ENCODE data around the gene POLR1H.

POLR1H gene

DNA sequence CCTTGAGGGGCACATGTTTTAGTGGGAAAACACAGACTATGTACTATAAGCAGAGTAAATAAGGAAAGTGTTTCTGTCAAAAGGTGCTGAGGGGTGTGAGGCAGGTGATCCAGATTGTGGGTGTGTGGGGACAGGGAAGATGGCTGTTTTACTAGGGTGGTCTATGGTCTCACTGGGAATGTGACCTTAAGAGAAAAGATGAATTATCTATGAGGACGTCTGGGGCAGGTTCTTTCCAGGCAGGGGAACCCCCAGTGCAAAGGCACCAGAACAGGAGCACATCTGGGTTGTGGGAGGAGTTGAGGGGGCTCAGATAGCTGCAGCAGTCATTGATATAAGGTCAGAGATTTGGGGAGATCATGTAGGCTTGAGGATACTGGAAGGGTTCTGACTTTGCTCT, 18.2 kb upstream of the POLR1H start:
- H3K27me3 Mint-ChIP-seq (ENCODE audit: low read depth): no peaks in the 10 kb centered on the region
- H3K36me3 Mint-ChIP-seq (ENCODE audit: low read depth): no peaks in the 10 kb centered on the region
- no peak overlapping the region for H3K4me3 Mint-ChIP-seq
- no peak overlapping the region for H3K27ac Mint-ChIP-seq
- peaks cover 17% of the 10 kb centered on the region for H3K4me1 Mint-ChIP-seq (ENCODE audit: low read depth)
- H3K9me3 Mint-ChIP-seq: no peaks in the 10 kb centered on the region

DNA sequence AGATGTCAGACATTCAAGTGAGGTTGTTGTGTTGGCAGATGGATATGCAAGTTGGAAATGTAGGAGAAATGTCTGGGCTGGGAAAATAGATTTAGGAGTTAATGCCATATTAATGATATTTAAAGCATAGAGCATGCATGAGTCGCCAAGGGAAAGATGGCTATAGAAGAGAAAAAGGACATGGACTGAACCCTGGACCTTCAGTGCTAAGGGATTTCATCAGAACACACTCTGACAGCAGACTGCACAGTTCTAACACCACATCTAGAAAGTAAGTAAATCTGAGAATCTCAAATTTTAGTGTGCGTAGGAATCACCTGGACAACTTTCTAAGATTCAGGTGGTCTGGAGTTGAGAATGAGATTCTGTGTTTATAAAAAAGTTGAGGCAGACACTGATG, 17.3 kb upstream of the POLR1H start:
- H3K4me3 Mint-ChIP-seq: no peak overlapping the region
- no peak overlapping the region for H3K27ac Mint-ChIP-seq
- H3K4me1 Mint-ChIP-seq (ENCODE audit: low read depth): peaks cover 17% of the 10 kb centered on the region

DNA sequence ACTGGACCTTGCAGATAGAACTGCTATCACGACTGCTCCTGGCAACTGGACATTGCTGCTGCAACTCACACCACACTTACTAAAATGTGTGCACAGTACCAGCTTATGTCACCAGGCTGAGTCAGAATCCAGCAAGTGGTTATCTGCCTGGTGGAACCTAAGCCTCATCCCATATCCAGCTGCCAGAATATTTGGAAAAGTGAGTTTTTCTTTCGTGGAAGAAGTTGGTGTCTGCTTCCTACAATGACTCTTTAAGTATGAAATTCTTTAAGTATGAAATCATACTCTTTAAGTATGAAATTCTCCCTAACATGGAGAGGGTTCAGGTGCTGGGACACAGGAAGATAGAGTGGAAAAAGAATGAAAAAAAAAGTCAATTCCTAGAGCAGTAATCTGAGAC, 16.4 kb upstream of the POLR1H start:
- H3K27ac Mint-ChIP-seq: no peak overlapping the region
- no peaks in the 10 kb centered on the region for H3K9me3 Mint-ChIP-seq
- peaks cover 17% of the 10 kb centered on the region for H3K4me1 Mint-ChIP-seq (ENCODE audit: low read depth)
- H3K4me3 Mint-ChIP-seq: no peak overlapping the region
- H3K36me3 Mint-ChIP-seq (ENCODE audit: low read depth): no peaks in the 10 kb centered on the region
- H3K27me3 Mint-ChIP-seq (ENCODE audit: low read depth): no peaks in the 10 kb centered on the region

More for the DNA sequence above, 17.3 kb upstream of the POLR1H start:
- Mint-ChIP-seq H3K9me3 (no peaks in the 10 kb centered on the region), H3K36me3 (ENCODE audit: low read depth) (no peaks in the 10 kb centered on the region), H3K27me3 (ENCODE audit: low read depth) (no peaks in the 10 kb centered on the region)

DNA sequence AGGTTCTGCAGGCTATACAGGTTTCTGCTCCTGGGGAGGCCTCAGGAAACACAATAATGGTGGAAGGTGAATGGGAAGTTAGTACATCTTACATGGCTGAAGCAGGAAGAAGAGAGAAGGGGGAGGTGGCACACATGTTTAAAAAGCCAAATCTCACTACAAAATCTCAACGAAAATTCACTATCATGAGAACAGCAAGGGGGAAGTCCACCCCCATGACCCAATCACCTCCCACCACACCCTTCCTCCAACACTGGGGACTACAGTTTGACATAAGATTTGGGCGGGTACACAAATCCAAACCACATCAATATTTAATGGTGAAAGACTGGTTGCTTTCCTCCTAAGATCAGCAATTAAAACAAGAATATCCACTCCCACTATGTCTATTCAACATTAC, 13.8 kb upstream of the POLR1H start:
- Mint-ChIP-seq H3K27ac (no peak overlapping the region), H3K9me3 (no peaks in the 10 kb centered on the region), H3K4me1 (ENCODE audit: low read depth) (peaks cover 16% of the 10 kb centered on the region), H3K4me3 (no peak overlapping the region), H3K27me3 (ENCODE audit: low read depth) (no peaks in the 10 kb centered on the region), H3K36me3 (ENCODE audit: low read depth) (no peaks in the 10 kb centered on the region)

DNA sequence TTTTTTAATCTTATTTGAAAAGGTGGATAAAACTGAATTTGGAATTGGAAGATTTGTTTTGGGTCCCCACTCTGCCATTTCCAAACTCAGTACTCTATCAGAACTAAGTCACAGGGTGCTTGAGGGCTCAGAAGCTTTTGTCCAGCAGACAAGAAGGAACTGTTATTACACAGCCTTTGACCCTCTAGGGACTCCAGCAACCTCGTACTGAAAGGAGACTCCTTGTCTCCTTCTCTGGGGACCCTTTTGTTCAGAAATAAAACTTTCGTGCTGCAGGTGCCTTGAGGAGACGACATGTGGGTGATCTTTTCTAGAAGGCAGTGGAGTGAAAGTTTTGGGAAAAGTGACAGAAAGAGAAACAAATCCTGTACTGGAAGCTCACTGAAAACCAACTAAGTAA, 7.4 kb upstream of the POLR1H start:
- no peaks in the 10 kb centered on the region for H3K27me3 Mint-ChIP-seq (ENCODE audit: low read depth)
- no peaks in the 10 kb centered on the region for H3K9me3 Mint-ChIP-seq
- no peak overlapping the region for H3K4me3 Mint-ChIP-seq
- no peaks in the 10 kb centered on the region for H3K4me1 Mint-ChIP-seq (ENCODE audit: low read depth)
- peaks cover 6% of the 10 kb centered on the region for H3K36me3 Mint-ChIP-seq (ENCODE audit: low read depth)
- no peak overlapping the region for H3K27ac Mint-ChIP-seq

DNA sequence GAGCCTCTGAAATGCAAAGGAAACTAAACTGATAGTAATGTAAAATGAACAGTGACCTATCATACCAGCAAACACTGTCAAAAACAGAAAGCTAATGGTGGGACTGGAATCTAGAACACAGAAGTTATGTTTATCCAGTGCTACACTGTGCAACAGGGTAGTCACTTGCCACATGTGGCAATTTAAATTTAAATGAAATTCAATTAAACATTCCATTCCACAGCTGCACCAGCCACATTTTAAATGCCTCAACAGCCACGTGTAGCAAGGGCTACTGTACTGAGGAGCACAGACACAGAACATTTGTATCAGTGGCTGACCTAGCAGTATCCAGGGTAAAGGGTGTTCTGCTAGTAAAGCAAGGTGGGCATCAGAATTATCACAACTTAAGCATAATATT, 5.6 kb upstream of the POLR1H start:
- peaks cover 3% of the 10 kb centered on the region for H3K4me1 Mint-ChIP-seq (ENCODE audit: low read depth)
- peaks cover 6% of the 10 kb centered on the region for H3K36me3 Mint-ChIP-seq (ENCODE audit: low read depth)
- H3K4me3 Mint-ChIP-seq: no peak overlapping the region
- H3K27ac Mint-ChIP-seq: no peak overlapping the region
- no peaks in the 10 kb centered on the region for H3K27me3 Mint-ChIP-seq (ENCODE audit: low read depth)
- H3K9me3 Mint-ChIP-seq: no peaks in the 10 kb centered on the region

DNA sequence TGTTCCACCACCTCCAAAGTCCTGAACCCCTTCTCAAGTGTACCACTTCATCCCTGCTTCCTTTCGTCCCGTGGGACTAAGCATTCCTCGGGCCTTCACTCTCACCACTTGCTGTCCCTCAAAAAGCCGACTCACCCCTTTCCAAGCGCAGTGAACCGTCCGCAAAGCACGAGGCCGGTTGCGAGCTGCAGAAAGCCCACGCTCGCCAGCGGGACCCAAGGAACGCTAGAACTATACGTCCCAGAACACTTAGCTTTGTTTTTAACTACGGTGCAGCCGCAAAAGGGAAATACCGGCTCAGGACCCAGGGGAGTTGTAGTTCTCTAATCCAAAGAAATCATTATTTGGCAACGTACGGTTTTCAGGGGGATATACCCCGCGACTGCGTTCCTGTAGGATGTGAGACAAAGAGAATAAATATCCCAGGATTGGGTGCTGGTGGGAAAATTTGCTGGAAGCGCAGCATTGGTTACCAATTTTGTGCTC, 416 bp upstream of the POLR1H start:
- Mint-ChIP-seq H3K27ac (peak overlapping the region; percentile 99), H3K4me1 (ENCODE audit: low read depth) (peaks cover 19% of the 10 kb centered on the region), H3K4me3 (peak overlapping the region; percentile 98), H3K9me3 (no peaks in the 10 kb centered on the region), H3K36me3 (ENCODE audit: low read depth) (peaks cover 27% of the 10 kb centered on the region), H3K27me3 (ENCODE audit: low read depth) (no peaks in the 10 kb centered on the region)

DNA sequence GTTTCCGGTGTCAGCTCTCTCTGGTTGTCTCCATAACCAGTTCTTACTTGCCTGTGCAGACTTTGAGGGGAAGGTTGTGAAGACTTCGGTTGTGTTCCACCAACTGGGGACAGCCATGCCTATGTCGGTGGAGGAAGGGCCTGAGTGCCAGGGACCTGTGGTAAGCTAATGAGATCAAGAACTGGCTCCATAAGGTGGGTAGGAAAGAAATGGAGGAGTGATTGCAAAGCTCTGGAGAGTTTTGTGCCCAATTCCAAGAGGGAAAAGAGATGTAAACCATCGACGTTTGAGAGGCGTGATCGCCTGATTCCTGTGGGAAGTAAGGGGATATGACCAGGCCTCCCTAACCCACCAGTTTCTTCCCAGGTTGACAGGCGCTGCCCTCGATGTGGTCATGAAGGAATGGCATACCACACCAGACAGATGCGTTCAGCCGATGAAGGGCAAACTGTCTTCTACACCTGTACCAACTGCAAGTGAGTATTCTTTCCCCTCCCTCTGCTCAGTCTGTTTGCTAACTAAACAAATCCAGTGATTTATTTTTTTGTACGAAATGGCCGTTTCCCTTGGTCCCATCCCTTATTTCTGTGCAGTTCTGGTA, 893 bp downstream of the POLR1H start:
- peak overlapping the region; percentile 98 for H3K4me3 Mint-ChIP-seq
- H3K36me3 Mint-ChIP-seq (ENCODE audit: low read depth): peaks cover 28% of the 10 kb centered on the region
- H3K27me3 Mint-ChIP-seq (ENCODE audit: low read depth): no peaks in the 10 kb centered on the region
- peaks cover 28% of the 10 kb centered on the region for H3K4me1 Mint-ChIP-seq (ENCODE audit: low read depth)
- no peaks in the 10 kb centered on the region for H3K9me3 Mint-ChIP-seq
- H3K27ac Mint-ChIP-seq: peak overlapping the region; percentile 99

DNA sequence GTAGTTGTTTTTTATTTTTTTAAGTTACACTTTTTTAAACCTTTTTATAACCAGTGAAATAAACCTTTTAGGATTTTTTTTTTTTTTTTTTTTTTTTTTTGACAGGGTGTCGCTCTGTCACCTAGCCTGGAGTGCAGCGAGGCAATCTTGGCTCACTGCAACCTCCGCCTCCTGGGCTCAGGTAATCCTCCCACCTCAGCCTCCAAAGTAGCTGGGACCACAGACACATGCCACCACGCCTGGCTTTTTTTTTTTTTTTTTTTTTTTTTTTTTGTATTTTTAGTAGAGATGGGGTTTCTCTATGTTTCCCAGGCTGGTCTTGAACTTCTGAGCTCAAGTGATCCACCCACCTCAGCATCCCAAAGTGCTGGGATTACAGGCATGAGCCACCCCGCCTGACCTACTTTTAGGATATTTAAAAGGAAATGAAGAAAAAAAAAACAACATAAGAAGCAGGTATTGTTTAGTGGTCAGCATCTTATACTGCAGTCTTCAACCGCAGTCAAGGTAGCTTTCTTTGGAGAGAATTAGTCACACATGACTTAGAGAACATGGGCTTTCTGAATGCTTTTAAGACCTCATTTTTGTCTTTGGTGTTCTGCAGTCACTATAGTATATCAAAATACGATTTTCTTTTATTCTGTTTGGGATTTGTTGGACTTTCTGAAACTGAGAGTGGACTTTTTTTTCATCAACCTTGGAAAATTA, 1.6 kb downstream of the POLR1H start:
- Mint-ChIP-seq H3K9me3 (no peaks in the 10 kb centered on the region), H3K4me3 (peak overlapping the region; percentile 98), H3K27me3 (ENCODE audit: low read depth) (no peaks in the 10 kb centered on the region), H3K27ac (peak overlapping the region; percentile 17), H3K4me1 (ENCODE audit: low read depth) (peaks cover 32% of the 10 kb centered on the region), H3K36me3 (ENCODE audit: low read depth) (peaks cover 28% of the 10 kb centered on the region)

DNA sequence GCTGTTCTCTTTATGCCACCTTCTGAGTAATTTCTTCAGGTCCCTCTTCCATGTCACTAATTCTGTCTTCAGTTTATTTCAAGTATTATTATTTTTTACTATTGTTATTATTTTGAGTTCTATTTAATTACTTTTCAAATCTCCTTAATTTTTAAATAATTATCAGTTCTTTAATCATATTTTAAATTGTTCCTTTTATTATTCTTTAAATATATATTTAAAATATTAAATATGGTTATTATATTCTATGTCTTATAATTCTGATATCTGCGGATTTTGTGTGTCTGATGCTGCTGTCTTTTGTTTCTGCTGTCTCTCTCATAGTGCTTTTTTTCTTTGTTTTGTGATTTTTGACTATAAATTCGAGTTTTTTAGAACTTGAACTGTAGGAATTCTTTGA, 2.2 kb downstream of the POLR1H start:
- H3K4me3 Mint-ChIP-seq: peak overlapping the region; percentile 32
- H3K27me3 Mint-ChIP-seq (ENCODE audit: low read depth): no peaks in the 10 kb centered on the region
- peaks cover 39% of the 10 kb centered on the region for H3K4me1 Mint-ChIP-seq (ENCODE audit: low read depth)
- peaks cover 30% of the 10 kb centered on the region for H3K36me3 Mint-ChIP-seq (ENCODE audit: low read depth)
- H3K27ac Mint-ChIP-seq: no peak overlapping the region
- H3K9me3 Mint-ChIP-seq: no peaks in the 10 kb centered on the region

DNA sequence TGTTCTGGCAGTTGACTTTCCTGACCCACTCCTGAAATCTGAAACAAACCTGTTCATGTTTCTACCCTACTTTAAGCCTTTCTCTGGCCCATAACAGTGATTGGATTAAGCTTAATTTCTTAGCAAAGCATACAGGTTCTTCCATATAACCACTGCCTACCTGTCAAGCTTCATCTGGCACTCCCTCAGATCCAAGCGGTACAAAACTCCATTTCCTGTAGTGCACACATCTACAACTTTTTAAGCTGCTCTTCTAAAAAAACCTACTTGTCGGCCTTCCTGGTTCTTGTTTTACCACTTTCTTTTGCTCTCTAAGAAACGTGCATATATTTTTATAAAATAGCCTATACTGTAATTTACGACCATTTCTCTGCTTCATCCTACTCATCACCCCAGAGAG, 5.0 kb downstream of the POLR1H start:
- no peaks in the 10 kb centered on the region for H3K9me3 Mint-ChIP-seq
- H3K27ac Mint-ChIP-seq: peak overlapping the region; percentile 98
- H3K27me3 Mint-ChIP-seq (ENCODE audit: low read depth): peaks cover 12% of the 10 kb centered on the region
- peaks cover 46% of the 10 kb centered on the region for H3K4me1 Mint-ChIP-seq (ENCODE audit: low read depth)
- peak overlapping the region; percentile 97 for H3K4me3 Mint-ChIP-seq
- H3K36me3 Mint-ChIP-seq (ENCODE audit: low read depth): peaks cover 50% of the 10 kb centered on the region

DNA sequence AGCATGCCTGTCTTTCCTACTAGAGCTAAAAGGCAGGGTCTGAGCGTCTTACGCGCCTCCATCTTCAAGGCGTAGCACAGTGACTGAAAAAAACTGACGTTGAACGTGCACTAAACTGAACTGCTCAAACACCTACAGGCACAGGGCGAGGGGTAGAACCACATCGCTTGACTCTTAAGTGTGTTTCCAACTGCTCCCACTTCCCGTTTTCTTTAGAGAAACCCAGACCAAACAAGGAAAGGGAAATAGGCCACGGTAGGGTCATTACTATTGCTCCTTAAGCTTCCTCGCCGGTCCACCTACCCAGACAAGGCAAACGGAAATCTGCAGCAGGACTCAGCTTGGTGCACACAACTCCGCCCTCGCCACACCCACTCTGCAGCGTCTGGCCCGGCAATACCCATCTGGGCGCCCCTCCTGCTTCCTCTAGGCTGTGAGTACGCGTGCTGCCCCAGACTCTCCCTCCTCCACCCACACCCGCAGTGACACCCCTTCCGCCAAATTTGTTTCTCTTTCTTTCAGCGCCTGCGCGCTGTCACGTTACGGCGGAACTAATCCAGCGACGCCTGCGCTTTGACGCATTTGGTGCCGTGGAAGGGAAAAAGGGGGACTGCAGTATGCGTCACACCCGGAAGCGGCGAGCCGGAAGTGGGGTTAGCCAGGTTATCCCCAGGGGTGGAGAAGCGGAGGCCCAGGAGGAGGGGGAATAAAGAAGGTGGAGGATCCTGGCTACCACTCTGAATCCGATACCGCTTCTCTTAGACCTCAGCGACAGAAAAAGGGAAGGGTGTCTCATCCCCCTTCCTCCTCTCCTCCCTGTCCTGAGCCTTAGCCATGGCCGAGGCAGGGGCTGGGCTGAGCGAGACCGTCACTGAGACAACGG, 5.8 kb downstream of the POLR1H start, which contains the start of gene PPP1R11:
Gene PPP1R11, plus strand, starts transcription at position 622 of the 883 bp plus-strand sequence. Its CDS starts 213 bp downstream, at position 835.
- Mint-ChIP-seq H3K9me3 (no peaks in the 10 kb centered on the region), H3K27me3 (ENCODE audit: low read depth) (peaks cover 17% of the 10 kb centered on the region)

DNA sequence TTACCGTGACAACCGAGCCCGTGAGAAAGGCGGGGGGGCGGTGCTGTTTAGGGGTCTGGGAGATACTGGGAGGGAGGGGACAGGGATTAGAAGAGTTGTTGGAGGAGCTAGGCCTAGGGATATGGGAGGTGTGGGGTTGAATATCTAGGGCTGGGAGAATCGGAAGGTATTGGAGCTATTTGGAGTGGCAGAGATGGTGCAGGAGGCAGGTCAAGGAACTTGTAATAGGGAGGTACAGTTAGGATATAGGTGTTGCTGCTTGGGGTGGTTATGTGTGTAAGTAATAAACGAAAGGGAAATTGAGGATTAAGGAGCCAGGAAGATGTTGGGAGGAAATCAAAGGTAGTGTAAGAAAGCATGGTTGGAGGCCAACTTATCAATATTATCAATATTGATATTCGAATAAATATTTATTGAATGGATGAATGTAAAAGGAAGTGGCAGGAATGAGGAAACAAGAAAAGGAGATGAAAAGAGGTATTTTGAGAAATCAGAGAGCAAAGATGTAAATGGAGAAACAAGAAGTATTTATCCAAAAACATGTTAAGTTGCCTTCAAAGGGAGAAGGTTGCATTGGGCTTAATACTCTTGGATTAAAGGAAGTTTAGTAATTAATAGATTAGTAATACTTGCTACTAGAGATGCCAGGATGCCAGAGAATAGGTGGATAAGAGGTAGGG, 6.5 kb downstream of the POLR1H start:
- no peaks in the 10 kb centered on the region for H3K9me3 Mint-ChIP-seq
- peak overlapping the region; percentile 98 for H3K27ac Mint-ChIP-seq
- H3K4me3 Mint-ChIP-seq: peak overlapping the region; percentile 97
- peaks cover 51% of the 10 kb centered on the region for H3K36me3 Mint-ChIP-seq (ENCODE audit: low read depth)
- peaks cover 47% of the 10 kb centered on the region for H3K4me1 Mint-ChIP-seq (ENCODE audit: low read depth)
- H3K27me3 Mint-ChIP-seq (ENCODE audit: low read depth): peaks cover 25% of the 10 kb centered on the region

More for the DNA sequence above, 5.8 kb downstream of the POLR1H start, which contains the start of gene PPP1R11:
- Mint-ChIP-seq H3K4me1 (ENCODE audit: low read depth) (peaks cover 46% of the 10 kb centered on the region), H3K4me3 (peak within 1 kb of the TSS; percentile 97), H3K27ac (peak within 1 kb of the TSS; percentile 98), H3K36me3 (ENCODE audit: low read depth) (peaks cover 47% of the 10 kb centered on the region)

Measured in T-helper 1 cell treated with Interleukin-12 subunit alpha and Interleukin-12 subunit beta and Interleukin-4 antibody, amounts not matched to agents 30 μg/mL and 1 μg/mL, for 36 hours (primary cell).